Measurements from ENCODE around the gene SLCO2A1. TPM values are rescaled to one million over a fixed set of nuclear protein-coding genes. Genes with fewer than 3 reads are reported as not detected.

Gene SLCO2A1
- total and polyA plus RNA-seq, 2 of the 4 experiments (the other 2 are of a cell fraction): under 0.01 to 1.5 TPM

DNA sequence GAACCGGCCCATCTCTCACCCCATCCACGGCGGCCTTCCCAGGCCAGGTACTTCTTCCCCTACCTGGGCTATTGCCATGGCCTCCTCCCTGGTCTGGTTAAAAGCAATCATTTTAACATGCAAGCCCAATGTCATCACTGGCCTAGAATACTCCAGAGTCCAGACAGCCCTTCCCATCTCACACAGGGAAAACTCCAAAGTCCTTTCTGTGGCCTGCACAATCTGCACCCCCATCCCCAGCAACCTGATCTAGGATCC is 45.8 kb upstream of the SLCO2A1 start:
- H2BK20ac ChIP-seq (ENCODE audit: low read depth, low read length): no peak overlapping the region
- no peaks in the 10 kb centered on the region; the same call in 1 of the 2 replicates for H3K27me3 ChIP-seq (ENCODE audit: control insufficient read depth, insufficient read depth, low read length)
- POLR2A ChIA-PET (ENCODE audit: unreplicated experiment): no interaction called here
- H3K4ac ChIP-seq (ENCODE audit: low read depth, low read length): no peak overlapping the region
- no peak for ATAC-seq (ENCODE audit: low read depth)
- peaks cover 11% of the 10 kb centered on the region for H3K4me1 ChIP-seq (ENCODE audit: control insufficient read depth, insufficient read depth, low read length)
- no peaks in the 10 kb centered on the region; the same call in 1 of the 2 replicates for H3K9me1 ChIP-seq (ENCODE audit: insufficient read depth, low read length)
- H3K79me1 ChIP-seq (ENCODE audit: low read depth in 1 of 2, low read length in 2 of 2): no peaks in the 10 kb centered on the region
- BruUV-seq (replicated peaks): no TSS peak
- TF ChIP-seq FOS (IDR thresholded peaks at IDR 0.05; ENCODE audit: low read depth, low read length) (no peak), ELK1 (IDR thresholded peaks at IDR 0.05; ENCODE audit: borderline replicate concordance, low read depth, low read length) (no peak), RFX5 (IDR thresholded peaks at IDR 0.05; ENCODE audit: low read depth, low read length) (no peak)
- H3K23ac ChIP-seq (ENCODE audit: low read depth, low read length): no peak overlapping the region
- H3K9ac ChIP-seq (ENCODE audit: low read depth, low read length): no peak overlapping the region
- dilution Hi-C loops (cut with HindIII; ENCODE audit: low sequenced_read_pairs, unreplicated experiment): no loop called here
- CTCF ChIA-PET: no interaction called here
- H4K8ac ChIP-seq (ENCODE audit: low read depth in 2 of 2, low read length in 2 of 2): no peak overlapping the region
- no peaks in the 10 kb centered on the region for H4K20me1 ChIP-seq (ENCODE audit: insufficient read depth, low read length)
- H2BK120ac ChIP-seq (ENCODE audit: low read depth, low read length): no peak overlapping the region
- 86% methylated on average over 3 of the region's 3 CpGs; no CpG with 5 or more reads in 1 of the 2 experiments for WGBS, 2 experiments (ENCODE audit: extremely low coverage in 2 of 2, insufficient read length in 1 of 2)
- in situ Hi-C loops (cut with MboI; ENCODE audit: low sequenced_read_pairs): no loop called here
- H2BK5ac ChIP-seq (ENCODE audit: low read depth, low read length, poor library complexity, severe bottlenecking): no peak overlapping the region
- H3K18ac ChIP-seq (ENCODE audit: low read depth, low read length): no peak overlapping the region
- H2AFZ ChIP-seq (replicated peaks; ENCODE audit: low read length, poor library complexity): no peak overlapping the region
- no peak overlapping the region for H4K91ac ChIP-seq (ENCODE audit: insufficient read depth, low read depth, low read length)
- intact Hi-C loops (cut with micrococcal nuclease): no loop called here
- H2AK9ac ChIP-seq (replicated peaks; ENCODE audit: low read depth, low read length, poor library complexity): no peak overlapping the region
- no peaks in the 10 kb centered on the region for H3K36me3 ChIP-seq (ENCODE audit: control insufficient read depth, insufficient read depth, low read length)
- no peak overlapping the region for H3K27ac ChIP-seq (ENCODE audit: insufficient read depth, low read length)
- no peak overlapping the region for H2AK5ac ChIP-seq (ENCODE audit: low read depth, low read length)
- H3K14ac ChIP-seq (replicated peaks; ENCODE audit: low read depth, low read length): no peak overlapping the region
- no peak overlapping the region for H4K5ac ChIP-seq (ENCODE audit: low read depth, low read length)
- H3K4me2 ChIP-seq (ENCODE audit: low read depth, low read length): no peak overlapping the region
- H2BK15ac ChIP-seq (ENCODE audit: low read depth, low read length): no peak overlapping the region
- no peaks in the 10 kb centered on the region for H3K9me3 ChIP-seq (ENCODE audit: control insufficient read depth, insufficient read depth, low read length)
- no peak for DNase-seq
- no peak overlapping the region for H3K56ac ChIP-seq (ENCODE audit: extremely low read depth, insufficient read depth, low read length)
- H3K4me3 ChIP-seq (ENCODE audit: insufficient read depth, low read depth, low read length): no peak overlapping the region
